ENCODE measurements around the gene VSNL1. TPM values are rescaled to one million over a fixed set of nuclear protein-coding genes. Genes with fewer than 3 reads are reported as not detected.

Gene VSNL1
- total RNA-seq, 1 experiment from 2014 or later, result 9.9 TPM

- Histone ChIP-seq H2BK20ac (ENCODE audit: low read depth, low read length, poor library complexity, severe bottlenecking) (no peak overlapping the region), H2BK5ac (ENCODE audit: insufficient read length, low read length) (no peak overlapping the region), H3K23me2 (ENCODE audit: insufficient read length, low read depth, low read length, poor library complexity, severe bottlenecking) (no peaks in the 10 kb centered on the region), H4K20me1 (ENCODE audit: control insufficient read depth, insufficient read depth, insufficient read length) (no peaks in the 10 kb centered on the region), H3K9ac (ENCODE audit: extremely low read depth, insufficient read length, low read length) (no peak overlapping the region), H3T11ph (ENCODE audit: low read length) (peak overlapping the region; percentile 73), H4K5ac (ENCODE audit: insufficient read length, low read depth, low read length) (no peak overlapping the region), H2AFZ (ENCODE audit: low read length) (peak overlapping the region; percentile 72), H3K9me3 (ENCODE audit: control insufficient read depth, low read depth, low read length) (no peaks in the 10 kb centered on the region), H2BK12ac (ENCODE audit: insufficient read length, low read depth, low read length) (no peak overlapping the region), H3K4me1 (ENCODE audit: insufficient read depth, low read length) (peaks cover 19% of the 10 kb centered on the region; the same call in 1 of the 2 replicates), H3K4ac (ENCODE audit: low read depth, low read length) (no peak overlapping the region), H4K8ac (replicated peaks; ENCODE audit: insufficient read length, low read depth, low read length) (no peak overlapping the region), H3K79me1 (ENCODE audit: insufficient read depth, low read depth, low read length, poor library complexity, severe bottlenecking) (no peaks in the 10 kb centered on the region), H2AK5ac (ENCODE audit: insufficient read length, low read length) (no peak overlapping the region), H4K91ac (ENCODE audit: insufficient read length, low read depth, low read length) (no peak overlapping the region), H3K27ac (ENCODE audit: insufficient read length, low read depth, low read length) (no peak overlapping the region), H3K23ac (ENCODE audit: insufficient read length, low read depth, low read length) (no peak overlapping the region), H3K79me2 (ENCODE audit: insufficient read depth, low read length) (peaks cover 6% of the 10 kb centered on the region; the same call in 1 of the 2 replicates), H3K56ac (ENCODE audit: insufficient read length, low read depth, low read length) (no peak overlapping the region), H2BK120ac (ENCODE audit: low read depth, low read length, poor library complexity, severe bottlenecking) (no peak overlapping the region), H3K14ac (ENCODE audit: insufficient read depth, low read length) (no peak overlapping the region), H2BK15ac (ENCODE audit: low read depth, low read length) (no peak overlapping the region), H3K18ac (ENCODE audit: insufficient read length, low read depth, low read length) (no peak overlapping the region), H3K27me3 (ENCODE audit: insufficient read depth, low read length) (no peaks in the 10 kb centered on the region), H3K4me2 (ENCODE audit: insufficient read depth, insufficient read length, low read length) (peak overlapping the region; percentile 38)
- WGBS (ENCODE audit: extremely low coverage, insufficient read length, low lambda C conversion rate), result no CpG with 5 or more reads among the region's 2 CpGs
- peaks cover 36 to 42% of the 10 kb centered on the region in 2 experiments for H3K4me1 Mint-ChIP-seq
- no peaks in the 10 kb centered on the region for H3K9me3 Mint-ChIP-seq
- peaks cover 0 to 11% (median 0%) of the 10 kb centered on the region in 3 experiments; a peak in 3 of 7 replicates for H3K36me3 Mint-ChIP-seq (ENCODE audit: insufficient read depth in 1 of 3, low read depth in 3 of 3)
- DNase-seq, result no peak
- no peaks in the 10 kb centered on the region for H3K27me3 Mint-ChIP-seq (ENCODE audit: low read depth)
- H3K27ac Mint-ChIP-seq, result peak overlapping the region in 2 of 3 experiments; percentile 69 to 96; a peak in 3 of 7 replicates
- H3K4me3 Mint-ChIP-seq, result no peak overlapping the region
- TF ChIP-seq CTCF (conservative IDR thresholded peaks at IDR 0.05), result no peak
These were observed 49.9 kb downstream of the VSNL1 start for GRCh38 chr2:17590342-17590911.
